Activated CD4-positive, CD25-positive, alpha-beta regulatory T cell treated with anti-CD3 and anti-CD28 coated beads, Interleukin-2, amount 50 U/mL, for 72 hours (primary cell): ENCODE measurements around the gene IL18.
"Not testable (repeated sequence)": the region's sequence is repeated elsewhere in the genome, so short reads cannot be mapped to it uniquely, and the experiment has no call there.

ENCODE experiments used
- DNase-seq: peaks from one replicate; pipeline ENCODE4 v3.0.0; 2021

The IL18 gene

GRCh38 chr11:112166562-112166961 lies 2.7 kb upstream of the IL18 start:
- DNase-seq, result no peak

GRCh38 chr11:112165049-112165448 lies 1.2 kb upstream of the IL18 start:
- no peak for DNase-seq

GRCh38 chr11:112162761-112163546 lies 940 bp downstream of the IL18 start:
- no peak for DNase-seq

GRCh38 chr11:112162200-112162599 lies 1.7 kb downstream of the IL18 start:
- DNase-seq, result not testable (repeated sequence)

DNA sequence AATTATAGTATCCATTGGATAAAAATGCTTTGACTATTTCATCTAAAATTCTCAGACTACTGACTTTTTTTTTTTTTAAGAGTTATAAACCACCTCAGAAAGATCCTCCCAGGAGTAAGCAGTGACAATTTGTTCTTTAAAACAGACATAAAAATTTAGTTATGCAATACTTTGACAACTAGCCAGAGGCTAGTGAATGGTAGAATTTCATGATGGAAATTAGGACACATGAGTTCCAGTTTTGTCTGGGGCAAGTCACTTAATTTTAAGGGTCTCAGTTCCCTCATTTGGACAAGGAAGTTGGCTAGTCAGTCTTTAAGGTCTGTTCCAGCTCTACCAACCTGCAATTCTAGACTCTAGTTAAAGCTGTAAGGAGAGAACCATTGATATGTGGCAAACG lies 2.9 kb downstream of the IL18 start:
- DNase-seq, result no peak

DNA sequence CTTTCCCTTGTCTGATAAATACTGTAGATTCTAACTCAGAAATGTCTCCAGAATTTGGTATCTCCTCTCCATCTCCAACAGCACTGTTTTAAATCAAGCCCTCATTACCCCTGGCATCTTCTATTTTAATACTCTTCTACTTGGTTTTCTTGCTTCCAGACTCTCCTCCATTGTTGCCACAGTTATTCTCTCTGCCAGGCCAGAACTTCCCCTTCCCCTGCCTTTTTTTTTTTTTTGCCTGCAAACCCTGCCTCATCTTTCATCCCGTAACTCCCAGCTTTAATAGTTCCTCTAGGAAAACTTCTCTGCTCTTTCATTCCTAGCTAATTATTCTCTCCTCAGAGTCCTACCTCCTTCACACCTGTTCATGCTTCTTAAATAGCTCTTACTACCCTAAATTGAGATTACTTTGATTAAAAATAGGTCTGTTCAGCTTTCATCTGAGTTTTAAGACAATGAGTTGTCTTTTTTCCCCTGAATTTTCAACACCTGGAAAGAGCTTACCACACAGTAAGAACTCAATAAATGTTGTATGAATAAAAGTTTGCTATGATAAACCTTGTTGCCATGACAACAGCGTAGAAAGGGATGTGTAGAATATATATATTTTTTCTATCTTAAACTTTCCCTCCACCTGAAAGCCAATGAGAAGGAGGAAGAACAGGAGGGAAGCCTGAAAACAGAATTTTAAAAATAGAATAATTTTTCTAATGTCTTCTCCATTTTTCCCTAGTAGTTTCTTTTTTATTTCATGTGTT lies 3.6 kb downstream of the IL18 start:
- no peak for DNase-seq

DNA sequence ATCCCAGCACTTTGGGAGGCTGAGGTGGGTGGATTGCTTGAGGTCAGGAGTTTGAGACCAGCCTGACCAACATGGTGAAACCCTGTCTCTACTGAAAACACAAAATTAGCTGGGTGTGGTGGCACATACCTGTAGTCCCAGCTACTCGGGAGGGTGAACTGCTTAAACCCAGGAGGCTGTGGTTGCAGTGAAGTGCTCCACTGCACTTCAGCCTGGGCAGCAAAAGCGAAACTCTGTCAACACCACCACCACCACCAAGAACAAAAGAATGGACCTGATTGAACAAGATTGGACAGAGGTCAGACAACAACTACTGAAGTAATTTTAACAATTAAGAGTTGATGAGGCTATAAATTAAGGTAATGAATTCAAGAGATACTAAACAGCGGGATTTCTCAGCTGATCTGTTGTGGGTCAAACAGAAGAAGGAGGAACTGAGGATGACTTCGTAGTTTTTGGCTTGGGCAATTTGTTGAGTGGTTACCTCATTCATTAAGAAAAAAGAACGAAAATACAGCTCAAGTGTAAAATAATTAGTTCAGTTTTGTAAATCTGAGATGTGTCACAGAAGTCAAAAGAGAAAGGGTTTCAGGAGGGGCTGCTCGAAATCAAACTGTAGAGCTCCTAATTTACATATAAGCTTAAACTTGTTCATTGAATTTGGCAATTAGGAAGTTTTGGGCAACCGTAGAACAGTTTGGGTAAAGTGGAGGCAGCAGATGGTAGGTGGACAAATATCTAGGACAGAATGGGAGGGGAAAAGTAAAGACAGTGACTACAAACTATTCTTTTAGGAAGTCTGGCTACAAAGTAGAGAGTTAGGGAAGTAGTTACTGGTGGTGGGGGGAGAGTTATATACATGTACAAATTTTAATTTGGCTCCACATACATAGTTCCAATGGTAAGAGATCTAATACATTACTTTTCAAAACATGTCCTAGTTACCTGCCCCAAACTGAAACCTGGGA lies 4.5 kb downstream of the IL18 start:
- DNase-seq, result no peak

- DNase-seq, result no peak
These were observed 6.7 kb downstream of the IL18 start for GRCh38 chr11:112156956-112157766.

GRCh38 chr11:112156153-112156955 lies 7.5 kb downstream of the IL18 start:
- no peak for DNase-seq

GRCh38 chr11:112150517-112150916 lies 13.4 kb downstream of the IL18 start:
- no peak for DNase-seq

- DNase-seq, result no peak
These were observed 20.3 kb downstream of the IL18 start for GRCh38 chr11:112143597-112143996.

GRCh38 chr11:112134473-112134872 lies 29.4 kb downstream of the IL18 start:
- DNase-seq, result no peak

- no peak for DNase-seq
These were observed 31.2 kb downstream of the IL18 start for GRCh38 chr11:112132737-112133136.

DNA sequence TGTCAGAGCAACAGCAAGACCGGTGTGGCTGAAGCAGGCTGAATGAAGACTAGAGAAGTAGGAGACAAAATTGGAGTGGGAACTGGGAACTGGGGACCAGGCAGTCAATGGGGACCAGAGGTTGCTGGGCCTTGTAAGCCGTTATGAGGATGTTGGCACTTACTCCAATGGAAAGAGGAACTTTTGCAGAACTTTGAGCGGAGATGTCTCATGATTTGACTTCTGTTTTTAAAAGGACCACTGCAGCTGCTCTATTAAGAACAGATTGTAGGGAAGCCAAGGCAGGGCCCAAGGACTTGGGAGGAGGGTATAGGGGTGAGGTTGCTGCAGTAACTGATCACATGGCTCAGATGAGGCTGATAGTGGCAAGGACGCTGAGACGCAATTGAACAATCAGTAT lies 34.2 kb downstream of the IL18 start:
- DNase-seq, result no peak

DNA sequence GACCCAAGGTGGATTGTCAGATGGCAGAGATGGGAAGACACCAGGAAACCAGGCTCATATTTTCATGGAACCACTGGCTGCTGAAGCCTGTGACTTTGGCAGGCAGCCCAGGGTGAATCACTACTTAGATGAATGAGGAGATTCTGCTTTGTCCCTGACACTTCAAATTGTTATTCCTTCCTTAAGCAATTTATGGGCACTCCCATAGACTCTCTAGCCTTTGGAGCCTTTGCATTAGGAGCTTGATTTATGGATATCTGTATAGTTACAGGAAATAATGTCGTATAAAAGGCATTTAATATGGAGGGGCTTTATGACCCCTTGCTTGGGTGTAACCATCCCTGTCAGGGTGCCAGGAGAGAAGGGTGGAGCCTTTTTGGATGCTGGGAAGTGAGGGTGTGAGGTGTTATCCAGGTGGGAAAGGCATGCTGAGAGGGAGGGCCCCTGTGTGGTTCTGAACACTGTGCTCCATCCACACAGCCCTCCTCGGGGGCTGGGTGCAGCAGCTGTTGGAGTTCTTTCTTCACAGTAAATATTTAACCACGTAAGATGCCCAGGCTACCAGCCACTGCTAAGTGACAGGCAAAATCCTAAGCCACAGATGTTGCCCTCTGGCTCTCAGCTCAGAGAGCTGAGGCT lies 35.3 kb downstream of the IL18 start:
- no peak for DNase-seq

- DNase-seq, result no peak
These were observed 36.8 kb downstream of the IL18 start for GRCh38 chr11:112127056-112127455.

DNA sequence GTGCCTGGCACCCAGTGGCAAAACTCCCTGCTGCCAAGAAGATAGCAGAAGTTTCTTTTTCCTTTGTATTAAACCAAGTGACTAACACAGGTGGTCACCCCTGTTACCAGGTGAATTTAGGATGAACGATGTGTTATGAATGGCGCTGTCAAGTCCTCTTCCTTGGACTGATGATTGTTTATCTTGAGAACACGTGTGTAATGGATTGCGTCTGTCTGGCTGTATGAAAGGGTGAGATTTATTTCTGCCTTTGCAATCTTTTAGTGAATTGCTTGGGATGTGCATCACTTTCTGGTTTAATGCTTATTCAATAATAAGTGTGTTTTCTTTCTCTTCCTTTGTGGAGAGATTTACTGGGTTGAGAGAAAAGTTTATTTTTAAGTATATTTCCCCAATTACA lies 40.8 kb downstream of the IL18 start:
- no peak for DNase-seq

DNA sequence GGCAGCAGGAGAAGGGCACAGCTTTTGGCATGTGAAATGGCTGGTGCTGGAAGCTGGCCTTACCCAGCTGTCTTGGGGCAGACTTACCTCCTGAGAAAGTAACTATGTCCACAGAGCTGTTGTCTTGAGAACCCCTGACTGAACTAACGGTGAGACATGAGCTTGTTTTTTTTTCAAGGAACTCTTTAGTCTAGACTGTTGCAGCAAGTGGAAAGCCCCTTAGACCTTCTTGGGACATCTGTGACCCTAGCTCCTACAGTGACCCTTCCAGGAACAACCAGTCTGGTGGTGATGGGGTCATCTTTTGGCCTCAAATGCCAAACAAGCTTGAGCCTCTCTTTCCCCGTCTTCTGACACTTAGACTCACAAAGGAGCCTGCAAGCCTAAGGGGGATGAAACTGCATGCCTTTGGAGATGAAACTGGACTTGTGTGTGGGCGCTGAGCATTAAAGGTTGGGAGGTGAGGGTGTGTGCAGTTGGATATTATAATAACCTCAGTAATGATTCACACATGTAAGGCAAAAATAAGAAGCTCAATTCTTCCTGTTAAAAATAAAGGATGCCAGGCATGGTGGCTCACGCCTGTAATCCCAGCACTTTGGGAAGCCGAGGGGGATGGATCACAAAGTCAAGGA lies 41.8 kb downstream of the IL18 start:
- DNase-seq, result no peak

GRCh38 chr11:112118176-112118575 lies 45.7 kb downstream of the IL18 start:
- no peak for DNase-seq

GRCh38 chr11:112115386-112115785 lies 48.5 kb downstream of the IL18 start:
- DNase-seq, result no peak
